ENCODE results near the gene FOXF2. TPM values are rescaled to one million over a fixed set of nuclear protein-coding genes. Genes with fewer than 3 reads are reported as not detected.
A peak's percentile ranks its signal among the peaks of the same experiment; 100 is the strongest.

FOXF2 gene
- total RNA-seq, 6 experiments from 2014 or later: 15.4 to 31.8 (median 29.5) TPM

- peaks cover 34% of the 10 kb centered on the region for H3K27me3 Mint-ChIP-seq (ENCODE audit: insufficient read depth)
- peaks cover 27% of the 10 kb centered on the region for H3K9me3 Mint-ChIP-seq
- peaks cover 19% of the 10 kb centered on the region for H3K36me3 Mint-ChIP-seq (ENCODE audit: low read depth)
- TF ChIP-seq CTCF (IDR thresholded peaks at IDR 0.05): no peak
- DNase-seq: no peak
- no peak overlapping the region; the same call in 1 of the 2 replicates for H3K27ac Mint-ChIP-seq
- no peak overlapping the region for H3K4me3 Mint-ChIP-seq
- H3K4me1 Mint-ChIP-seq (ENCODE audit: low read depth): peaks cover 11% of the 10 kb centered on the region
These were observed 17.4 kb upstream of the FOXF2 start for GRCh38 chr6:1371933-1372332.

- peaks cover 40% of the 10 kb centered on the region for H3K27me3 Mint-ChIP-seq (ENCODE audit: insufficient read depth)
- peaks cover 11% of the 10 kb centered on the region for H3K4me1 Mint-ChIP-seq (ENCODE audit: low read depth)
- DNase-seq: peak; percentile 20
- H3K4me3 Mint-ChIP-seq: no peak overlapping the region
- peaks cover 27% of the 10 kb centered on the region for H3K9me3 Mint-ChIP-seq
- no peak overlapping the region for H3K27ac Mint-ChIP-seq
- peaks cover 19% of the 10 kb centered on the region for H3K36me3 Mint-ChIP-seq (ENCODE audit: low read depth)
- TF ChIP-seq CTCF (IDR thresholded peaks at IDR 0.05): no peak
These were observed 16.7 kb upstream of the FOXF2 start for GRCh38 chr6:1372690-1373089.

GRCh38 chr6:1376653-1377052 lies 12.7 kb upstream of the FOXF2 start:
- peaks cover 16% of the 10 kb centered on the region for H3K4me1 Mint-ChIP-seq (ENCODE audit: low read depth)
- H3K4me3 Mint-ChIP-seq: no peak overlapping the region
- peaks cover 11% of the 10 kb centered on the region for H3K9me3 Mint-ChIP-seq

GRCh38 chr6:1377526-1377925 lies 11.8 kb upstream of the FOXF2 start:
- Mint-ChIP-seq H3K4me3 (no peak overlapping the region), H3K9me3 (peaks cover 3% of the 10 kb centered on the region), H3K4me1 (ENCODE audit: low read depth) (peaks cover 13% of the 10 kb centered on the region), H3K27ac (no peak overlapping the region), H3K27me3 (ENCODE audit: insufficient read depth) (peaks cover 55% of the 10 kb centered on the region), H3K36me3 (ENCODE audit: low read depth) (peaks cover 2% of the 10 kb centered on the region)
- TF ChIP-seq CTCF (IDR thresholded peaks at IDR 0.05): no peak
- no peak for DNase-seq

More at GRCh38 chr6:1376653-1377052, 12.7 kb upstream of the FOXF2 start:
- Mint-ChIP-seq H3K27me3 (ENCODE audit: insufficient read depth) (peaks cover 55% of the 10 kb centered on the region), H3K27ac (no peak overlapping the region), H3K36me3 (ENCODE audit: low read depth) (peaks cover 6% of the 10 kb centered on the region)
- no peak for DNase-seq
- TF ChIP-seq CTCF (IDR thresholded peaks at IDR 0.05): no peak

GRCh38 chr6:1378065-1379016 lies 11.0 kb upstream of the FOXF2 start:
- Mint-ChIP-seq H3K27me3 (ENCODE audit: insufficient read depth) (peaks cover 56% of the 10 kb centered on the region), H3K9me3 (no peaks in the 10 kb centered on the region), H3K4me3 (no peak overlapping the region), H3K36me3 (ENCODE audit: low read depth) (no peaks in the 10 kb centered on the region; the same call in 1 of the 2 replicates), H3K27ac (no peak overlapping the region), H3K4me1 (ENCODE audit: low read depth) (peaks cover 5% of the 10 kb centered on the region; the same call in 1 of the 2 replicates)
- no peak for DNase-seq
- TF ChIP-seq CTCF (IDR thresholded peaks at IDR 0.05): no peak
